Upper lobe of left lung (tissue), 4 donors: Measurements from ENCODE around the gene KATNAL1.

Experiments used
- CTCF ChIP-seq, 6 experiments: fragments of 450-650 bp in 4 of 6; fragments of 200-600 bp in 2 of 6; sonication (generic) in 2 of 6; IDR thresholded peaks; one replicate each; pipeline ENCODE4 v1.5.1; 2016 to 2019; ENCODE audit warnings: antibody characterized with exemption in 6 of 6
- EP300 ChIP-seq, 4 donors: sonication (generic); formaldehyde crosslinking; IDR thresholded peaks; one replicate each; pipeline ENCODE4 v1.5.1; 2017; ENCODE audit warnings: antibody characterized with exemption in 4 of 4, control low read depth in 2 of 4
- POLR2A ChIP-seq, 4 donors: fragments of 450-650 bp; IDR thresholded peaks; one replicate each; pipeline ENCODE4 v1.5.1; 2016 to 2017; ENCODE audit warnings: antibody characterized with exemption in 4 of 4, mild to moderate bottlenecking in 2 of 4
- POLR2AphosphoS5 ChIP-seq, 2 donors: sonication (generic); formaldehyde crosslinking; IDR thresholded peaks; one replicate each; pipeline ENCODE4 v1.5.1; 2017; ENCODE audit warnings: antibody characterized with exemption in 2 of 2

GRCh38 chr13:30274083-30274482 lies 33.3 kb downstream of the KATNAL1 start:
- no peak for TF ChIP-seq CTCF (IDR thresholded peaks at IDR 0.05)
- no peak for TF ChIP-seq EP300 (IDR thresholded peaks at IDR 0.05)
- no peak for TF ChIP-seq POLR2A (IDR thresholded peaks at IDR 0.05)
- TF ChIP-seq POLR2AphosphoS5 (IDR thresholded peaks at IDR 0.05) = no peak
